DMS 273 (cell line): ENCODE measurements around the gene MESD.

Experiments
- DNase-seq: peaks from one replicate; lab custom pipeline; 2025; ENCODE audit not compliant: unreplicated experiment; lab: John Stamatoyannopoulos, UW

The MESD gene

GRCh38 chr15:80912673-80913072 lies 76.9 kb downstream of the MESD start:
- DNase-seq = no peak

- no peak for DNase-seq
Observed at GRCh38 chr15:80911821-80912220, 77.8 kb downstream of the MESD start.

GRCh38 chr15:80906159-80906766 lies 83.4 kb downstream of the MESD start:
- DNase-seq = peak; percentile 82

- no peak for DNase-seq
Observed at GRCh38 chr15:80904998-80905397, 84.6 kb downstream of the MESD start.

GRCh38 chr15:80902298-80902801 lies 87.3 kb downstream of the MESD start:
- DNase-seq = no peak

- no peak for DNase-seq
Observed at GRCh38 chr15:80898040-80898439, 91.6 kb downstream of the MESD start.
